HUES64 (cell line): Measurements from ENCODE around the gene USP17L17.
"Not testable (repeated sequence)": the region's sequence is repeated elsewhere in the genome, so short reads cannot be mapped to it uniquely, and the experiment has no call there.

ENCODE experiments used
- H3K27ac ChIP-seq: 2 replicates; pipeline ENCODE4 v1.7.0; 2013; ENCODE audit warnings: low read depth, low read length, inconsistent platforms
- H3K27me3 ChIP-seq: 2 replicates; pipeline ENCODE4 v1.6.1; 2013; ENCODE audit warnings: mild to moderate bottlenecking, low read length; ENCODE audit not compliant: insufficient read depth
- H3K36me3 ChIP-seq: 2 replicates; pipeline ENCODE4 v1.6.1; 2013; ENCODE audit warnings: mild to moderate bottlenecking, low read length; ENCODE audit not compliant: insufficient read depth
- H3K4me1 ChIP-seq: 2 replicates; pipeline ENCODE4 v1.6.1; 2013; ENCODE audit warnings: mild to moderate bottlenecking, low read length, moderate library complexity; ENCODE audit not compliant: insufficient read depth
- H3K4me3 ChIP-seq: 2 replicates; pipeline ENCODE4 v1.5.1; 2013; ENCODE audit warnings: mild to moderate bottlenecking, low read length, moderate library complexity
- H3K9ac ChIP-seq: 2 replicates; pipeline ENCODE4 v1.6.1; 2013; ENCODE audit warnings: mild to moderate bottlenecking, low read depth, low read length
- H3K9me3 ChIP-seq: 2 replicates; pipeline ENCODE4 v1.6.1; 2013; ENCODE audit warnings: low read depth, low read length; ENCODE audit not compliant: insufficient read depth
- WGBS: fragments of 150-250, 120-280 bp; methylation state at CpG from one replicate; pipeline ENCODE4 v1.1.7; 2013; ENCODE audit warnings: missing lambda C conversion rate; 5-methylcytosine and 5-hydroxymethylcytosine counted together

Gene USP17L17

GRCh38 chr4:9257824-9258223 is 14.1 kb downstream of the USP17L17 start, which contains the start of gene USP17L20:
USP17L20 (plus strand) TSS chr4:9258124; CDS start chr4:9258124, 0 bp downstream.
- not testable (repeated sequence) for H3K27ac ChIP-seq, H3K9ac ChIP-seq, H3K4me1 ChIP-seq, H3K27me3 ChIP-seq, H3K4me3 ChIP-seq, H3K9me3 ChIP-seq, H3K36me3 ChIP-seq
- no CpG with 5 or more reads among the region's 15 CpGs for WGBS

- H3K27me3 ChIP-seq = not testable (repeated sequence)
- WGBS = no CpG with 5 or more reads among the region's 13 CpGs
Observed at GRCh38 chr4:9262572-9262971, 18.9 kb downstream of the USP17L17 start, which contains the start of gene USP17L21. USP17L21 (plus strand) TSS chr4:9262872; CDS start chr4:9262872, 0 bp downstream.

GRCh38 chr4:9267319-9267718 is 23.6 kb downstream of the USP17L17 start, which contains the start of gene USP17L22:
USP17L22 (plus strand) TSS chr4:9267619; CDS start chr4:9267619, 0 bp downstream.
- H3K27me3 ChIP-seq, H3K9ac ChIP-seq, H3K4me1 ChIP-seq, H3K36me3 ChIP-seq, H3K4me3 ChIP-seq, H3K27ac ChIP-seq, H3K9me3 ChIP-seq: not testable (repeated sequence)
- no CpG with 5 or more reads among the region's 15 CpGs for WGBS

More at GRCh38 chr4:9262572-9262971, 18.9 kb downstream of the USP17L17 start, which contains the start of gene USP17L21:
- not testable (repeated sequence) for H3K9me3 ChIP-seq, H3K4me1 ChIP-seq, H3K4me3 ChIP-seq, H3K36me3 ChIP-seq, H3K9ac ChIP-seq, H3K27ac ChIP-seq

GRCh38 chr4:9271719-9272118 is 28.0 kb downstream of the USP17L17 start:
- not testable (repeated sequence) for H3K27ac ChIP-seq, H3K9ac ChIP-seq, H3K4me1 ChIP-seq, H3K9me3 ChIP-seq, H3K4me3 ChIP-seq, H3K36me3 ChIP-seq, H3K27me3 ChIP-seq
- WGBS = 76% methylated on average over 5 of the region's 10 CpGs
